HG03354 (cell line): ENCODE data around the gene PRUNE2.
"Not testable (repeated sequence)": the region's sequence is repeated elsewhere in the genome, so short reads cannot be mapped to it uniquely, and the experiment has no call there.

ENCODE experiments used
- ATAC-seq: cut with Tn5 transposase; IDR thresholded peaks from one replicate; pipeline ENCODE4 v1.9.1; 2021; ENCODE audit warnings: mild to moderate bottlenecking; ENCODE audit not compliant: unreplicated experiment, poor library complexity, severe bottlenecking

The PRUNE2 gene

DNA sequence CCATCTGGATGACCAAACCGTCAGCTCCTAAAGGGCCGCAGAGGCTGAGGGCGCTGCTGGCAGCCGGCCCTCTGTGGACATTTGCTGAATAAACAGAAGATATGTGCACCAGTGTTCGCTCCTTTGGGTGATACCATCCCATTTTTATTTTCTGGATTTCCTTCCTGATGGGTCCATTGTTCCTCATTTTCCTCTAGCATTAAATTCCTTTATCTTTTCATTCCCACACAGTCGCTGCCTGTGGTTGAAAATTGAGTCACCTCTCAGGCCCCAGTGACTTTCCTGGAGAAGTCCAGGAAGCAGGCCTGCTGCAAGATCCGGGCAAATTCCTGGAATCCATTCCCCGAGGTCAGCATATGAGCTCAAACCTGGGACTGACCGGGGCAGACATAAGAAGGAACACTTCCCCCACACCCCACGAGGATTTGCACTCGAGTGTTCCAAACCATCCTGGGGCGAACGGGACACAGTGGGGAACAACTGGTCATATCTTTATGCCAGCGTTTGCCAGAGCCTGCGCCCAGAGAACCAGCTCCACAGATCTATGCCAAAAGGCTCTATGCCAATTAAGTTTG lies 228.3 kb downstream of the PRUNE2 start:
- no peak for ATAC-seq

- ATAC-seq = no peak
Observed at GRCh38 chr9:76676857-76677256, 229.1 kb downstream of the PRUNE2 start.

- no peak for ATAC-seq
Observed at GRCh38 chr9:76667521-76667957, 238.4 kb downstream of the PRUNE2 start.

DNA sequence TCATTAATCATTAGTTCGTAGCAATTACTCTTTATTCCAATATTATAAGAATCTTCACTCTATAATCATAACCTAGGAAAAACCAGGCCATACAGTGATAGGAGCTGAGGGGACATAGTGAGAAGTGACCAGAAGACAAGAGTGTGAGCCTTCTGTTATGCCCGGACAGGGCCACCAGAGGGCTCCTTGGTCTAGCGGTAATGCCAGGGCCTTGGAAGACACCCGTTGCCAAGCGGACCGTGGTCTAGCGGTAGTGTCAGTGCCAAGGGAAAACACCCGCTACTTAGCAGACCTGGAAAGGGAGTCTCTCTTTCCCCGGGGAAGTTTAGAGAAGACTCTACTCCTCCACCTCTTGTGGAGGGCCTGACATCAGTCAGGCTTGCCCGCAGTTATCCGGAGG lies 239.9 kb downstream of the PRUNE2 start:
- ATAC-seq = not testable (repeated sequence)

- no peak for ATAC-seq
Observed at GRCh38 chr9:76665458-76665857, 240.5 kb downstream of the PRUNE2 start.

- no peak for ATAC-seq
Observed at GRCh38 chr9:76664120-76664519, 241.8 kb downstream of the PRUNE2 start.

DNA sequence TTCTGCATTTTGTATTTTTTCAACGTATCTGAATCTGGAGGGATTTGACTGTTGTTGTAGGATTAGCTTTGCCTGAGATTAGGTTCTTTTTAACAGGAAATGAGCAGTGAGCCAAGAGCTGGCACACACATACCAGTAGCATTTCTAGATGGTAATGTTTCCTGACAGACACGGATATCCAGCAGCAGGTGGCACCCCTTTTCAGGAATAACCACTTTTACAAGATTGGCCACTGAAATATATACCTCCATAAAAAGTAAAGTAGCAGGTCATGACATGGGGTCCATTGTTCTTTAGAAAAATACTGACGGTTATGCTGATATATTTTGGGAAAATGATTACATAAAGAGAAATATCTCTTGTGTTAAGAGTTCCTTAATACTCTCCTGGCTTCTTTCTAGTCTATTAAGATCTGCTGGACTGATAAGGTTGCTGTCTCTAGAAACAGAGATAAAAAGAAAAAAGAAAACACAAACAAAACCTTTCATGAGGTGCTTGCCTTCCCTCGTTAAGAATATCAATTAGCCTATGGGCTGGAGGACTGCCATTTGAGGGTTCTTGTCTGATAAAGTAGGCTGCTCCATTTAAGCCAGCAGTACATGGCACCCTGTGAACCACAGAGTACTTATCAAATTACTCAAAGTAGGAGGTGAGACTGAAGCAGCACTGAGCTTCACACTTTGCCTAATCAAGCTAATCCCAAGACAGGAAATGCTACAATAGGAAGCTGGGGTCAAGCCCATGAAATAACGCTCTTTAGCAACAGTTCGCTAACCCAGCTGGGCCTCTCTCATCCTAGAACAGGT lies 243.2 kb downstream of the PRUNE2 start:
- no peak for ATAC-seq

GRCh38 chr9:76658510-76659231 lies 247.2 kb downstream of the PRUNE2 start:
- ATAC-seq = peak; percentile 81

DNA sequence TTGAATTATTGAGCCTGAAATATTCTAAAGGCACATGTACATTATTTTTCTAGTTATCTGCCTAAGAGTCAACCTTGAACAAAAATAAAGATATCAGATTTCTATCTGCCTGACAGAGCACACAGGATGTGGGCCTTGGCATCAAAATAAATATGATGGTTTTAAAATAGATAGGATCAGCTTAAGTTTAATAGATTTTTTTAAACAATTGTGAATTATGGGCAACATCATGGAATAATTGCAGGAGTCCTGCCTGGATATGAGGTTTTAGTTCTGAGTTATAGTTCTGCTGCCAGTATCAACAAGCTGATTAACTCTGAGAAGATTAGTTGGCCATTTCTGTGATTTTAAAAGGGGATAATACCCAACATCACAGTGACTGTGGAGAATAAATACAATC lies 248.6 kb downstream of the PRUNE2 start:
- no peak for ATAC-seq

DNA sequence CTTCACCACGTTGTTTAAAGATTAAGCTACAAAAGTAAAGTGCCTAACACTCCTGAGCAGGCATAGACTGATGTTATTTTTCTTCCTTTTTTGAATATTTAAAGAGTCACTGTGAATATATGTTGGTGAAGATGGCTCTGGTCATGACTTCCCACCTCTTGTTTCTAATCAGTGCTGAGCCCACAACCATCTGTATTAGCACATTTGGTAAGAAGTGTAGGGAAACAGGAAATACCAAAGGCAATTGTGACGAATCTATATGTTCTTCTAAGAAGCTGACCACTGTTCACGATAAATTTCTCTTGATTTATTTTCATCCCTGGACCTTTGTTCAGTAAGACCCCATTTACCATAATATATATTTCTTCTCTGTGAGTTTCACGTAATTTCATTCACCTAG lies 249.9 kb downstream of the PRUNE2 start:
- ATAC-seq = no peak

- ATAC-seq = no peak
Observed at GRCh38 chr9:76655121-76655541, 250.8 kb downstream of the PRUNE2 start.

GRCh38 chr9:76654575-76654974 lies 251.3 kb downstream of the PRUNE2 start:
- no peak for ATAC-seq

- no peak for ATAC-seq
Observed at GRCh38 chr9:76654051-76654461, 251.9 kb downstream of the PRUNE2 start.

DNA sequence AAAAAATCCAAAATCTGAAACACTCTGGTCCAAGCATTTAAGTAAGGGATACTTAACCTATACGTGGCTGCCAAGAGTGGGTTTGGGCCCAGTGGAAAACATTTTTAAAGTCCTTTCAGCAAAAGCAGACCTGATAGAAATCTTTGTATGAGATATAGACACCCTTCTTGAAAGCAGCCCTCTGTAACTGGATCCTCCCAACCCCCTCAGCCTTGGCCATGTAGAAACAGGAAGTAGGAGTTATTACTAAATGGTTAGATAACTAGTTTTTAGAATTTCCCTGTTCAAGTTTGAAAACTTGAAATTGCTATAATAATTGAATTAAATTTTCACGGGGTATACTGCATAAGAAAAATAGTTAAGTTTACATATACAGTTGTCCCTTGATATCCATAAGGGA lies 253.0 kb downstream of the PRUNE2 start:
- no peak for ATAC-seq

- no peak for ATAC-seq
Observed at GRCh38 chr9:76651119-76651705, 254.7 kb downstream of the PRUNE2 start.

DNA sequence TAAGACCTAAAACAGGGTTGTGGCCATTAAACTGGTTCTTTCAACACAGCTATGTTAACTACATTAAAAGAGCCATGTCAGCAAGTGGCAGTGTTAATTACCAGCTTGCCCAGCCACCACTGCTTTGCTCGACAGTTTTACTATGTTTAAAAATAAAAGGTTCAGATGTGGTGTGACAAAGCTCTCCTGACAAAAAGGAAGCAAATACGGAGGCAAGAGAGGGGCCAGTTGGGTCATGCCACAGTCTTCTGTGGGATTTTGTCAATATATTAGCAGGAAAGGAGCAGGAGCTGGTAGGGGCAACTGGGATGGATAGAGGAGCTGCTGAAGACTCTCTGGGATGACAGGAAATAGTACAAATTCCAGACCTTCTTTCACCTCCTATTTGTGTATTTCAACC lies 255.2 kb downstream of the PRUNE2 start:
- ATAC-seq = no peak

DNA sequence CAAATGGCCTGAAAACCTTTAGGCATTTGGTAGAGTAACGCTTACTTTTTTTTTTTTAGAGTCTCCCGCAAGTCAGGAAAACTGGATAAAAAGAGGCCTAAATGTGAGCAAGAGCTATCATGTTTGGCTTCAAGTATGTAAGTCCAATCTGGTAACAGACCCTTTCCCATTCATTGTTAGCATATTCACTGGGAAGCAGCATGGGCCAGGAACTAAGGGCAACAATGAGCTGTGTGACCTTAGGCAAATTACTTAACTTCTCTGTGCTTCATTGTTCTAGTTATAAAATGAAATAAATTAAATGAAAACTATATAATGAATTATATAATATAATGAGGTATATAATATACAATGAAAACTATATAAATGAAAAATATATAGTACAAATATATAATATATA lies 256.0 kb downstream of the PRUNE2 start:
- ATAC-seq = no peak

DNA sequence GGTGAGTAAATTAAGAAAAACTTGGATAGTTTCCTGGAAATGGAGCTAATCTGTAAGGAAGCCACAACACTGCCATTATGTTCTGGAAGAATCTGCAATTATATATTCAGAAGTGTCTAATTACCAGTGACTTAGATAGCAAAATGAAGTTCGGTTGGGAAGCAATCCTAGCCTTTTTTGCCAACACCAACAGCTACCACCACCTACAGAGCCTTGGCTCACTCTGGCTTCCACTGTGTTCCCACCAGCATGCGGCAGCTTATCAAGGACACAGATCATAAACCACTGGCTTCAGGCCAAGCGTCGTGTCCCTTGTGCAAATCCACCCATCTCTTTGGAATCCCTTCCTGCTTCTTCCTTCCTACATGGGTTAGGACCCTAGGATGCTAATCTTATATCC lies 259.7 kb downstream of the PRUNE2 start:
- no peak for ATAC-seq

- no peak for ATAC-seq
Observed at GRCh38 chr9:76644647-76645250, 261.2 kb downstream of the PRUNE2 start.

- ATAC-seq = peak; percentile 21
Observed at GRCh38 chr9:76644171-76644570, 261.7 kb downstream of the PRUNE2 start.
